GM21529 (cell line): ENCODE measurements around the gene CCDC85C.

Experiments
- ATAC-seq: cut with Tn5 transposase; IDR thresholded peaks from one replicate; pipeline ENCODE4 v1.9.1; 2021; ENCODE audit not compliant: unreplicated experiment

CCDC85C gene

GRCh38 chr14:99544991-99545390 is 59.0 kb downstream of the CCDC85C start:
- ATAC-seq: no peak

- no peak for ATAC-seq
Observed at GRCh38 chr14:99543985-99544384, 60.0 kb downstream of the CCDC85C start.

DNA sequence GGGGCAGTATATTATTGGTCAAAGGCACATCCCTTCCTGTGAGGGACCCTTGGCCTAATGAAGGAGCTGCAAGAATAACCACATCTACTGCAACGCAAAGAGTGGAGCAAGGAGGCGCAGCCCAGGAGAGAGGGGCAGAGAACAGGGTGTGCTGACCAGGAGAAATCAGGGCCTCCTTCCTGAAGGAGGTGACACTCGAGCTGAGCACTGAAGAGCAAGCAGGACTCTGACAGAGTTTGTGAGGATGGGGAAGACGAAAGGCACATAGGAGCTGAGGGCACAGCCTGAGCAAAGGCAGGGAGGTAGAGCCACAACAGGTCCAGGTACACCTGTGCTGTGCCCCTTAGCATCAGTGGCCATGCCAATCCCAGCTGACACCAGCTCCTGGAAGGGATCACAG is 60.6 kb downstream of the CCDC85C start:
- no peak for ATAC-seq

DNA sequence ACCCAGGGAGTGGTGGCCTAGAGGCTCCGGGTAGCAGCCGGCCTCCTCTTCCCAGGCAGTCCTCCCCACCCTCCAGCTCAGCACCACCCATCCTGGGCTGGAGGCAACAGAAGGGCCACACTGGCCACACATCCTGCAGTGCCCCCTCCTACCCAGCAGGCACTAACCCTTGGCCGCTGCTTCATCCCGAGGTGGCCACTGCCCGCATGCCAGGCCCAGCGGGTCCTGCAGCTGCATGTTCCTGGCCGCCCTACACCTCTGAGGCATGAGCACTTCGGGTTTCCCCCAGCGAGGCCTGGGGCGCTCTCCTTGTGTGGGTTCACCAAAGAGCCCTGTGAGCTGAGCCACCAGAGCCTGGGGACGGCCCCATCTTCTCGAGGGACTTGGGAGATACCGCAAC is 61.4 kb downstream of the CCDC85C start:
- ATAC-seq: no peak

GRCh38 chr14:99541677-99542470 is 62.1 kb downstream of the CCDC85C start:
- ATAC-seq: no peak

GRCh38 chr14:99541211-99541610 is 62.8 kb downstream of the CCDC85C start:
- no peak for ATAC-seq

GRCh38 chr14:99540196-99541032 is 63.6 kb downstream of the CCDC85C start:
- no peak for ATAC-seq

DNA sequence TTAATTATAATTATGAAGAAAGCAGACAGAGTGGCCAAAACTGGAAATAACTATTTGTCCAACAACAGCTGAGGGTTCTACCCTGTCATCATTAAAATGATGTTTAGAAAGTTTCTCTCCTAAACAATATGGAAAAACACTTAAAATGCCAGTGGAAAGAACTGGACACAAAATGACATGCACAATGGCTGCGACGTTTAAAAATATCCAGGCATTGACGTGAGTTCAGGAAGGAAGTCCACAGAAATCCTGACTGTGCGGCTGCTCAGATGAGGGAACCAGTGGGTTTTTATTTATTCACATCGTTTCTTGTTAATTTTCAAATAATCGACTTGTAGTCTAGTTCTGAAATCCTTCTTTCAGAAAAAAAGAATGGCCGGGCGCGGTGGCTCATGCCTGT is 64.5 kb downstream of the CCDC85C start:
- ATAC-seq: no peak

GRCh38 chr14:99538733-99539132 is 65.3 kb downstream of the CCDC85C start:
- no peak for ATAC-seq

DNA sequence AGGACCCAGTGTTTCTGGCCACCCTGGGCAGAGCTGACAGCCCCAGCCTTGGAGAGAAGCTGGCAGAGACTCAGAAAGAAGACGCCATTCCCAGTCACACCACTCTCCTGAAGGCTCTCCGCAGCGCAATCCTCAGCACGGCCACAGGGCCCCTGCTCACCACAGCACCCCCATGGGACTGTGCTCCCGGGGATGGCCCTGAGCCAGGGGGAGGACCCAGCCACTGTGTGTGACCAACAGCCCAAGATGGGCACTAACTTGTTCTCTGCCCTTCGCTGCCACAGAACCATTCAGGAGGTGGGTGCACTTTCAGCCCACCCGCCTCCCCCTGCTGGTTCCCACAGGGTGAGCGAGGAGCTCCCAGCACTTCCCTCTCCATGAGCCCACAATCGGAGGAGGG is 65.7 kb downstream of the CCDC85C start:
- no peak for ATAC-seq

GRCh38 chr14:99537399-99537798 is 66.6 kb downstream of the CCDC85C start:
- ATAC-seq: no peak

DNA sequence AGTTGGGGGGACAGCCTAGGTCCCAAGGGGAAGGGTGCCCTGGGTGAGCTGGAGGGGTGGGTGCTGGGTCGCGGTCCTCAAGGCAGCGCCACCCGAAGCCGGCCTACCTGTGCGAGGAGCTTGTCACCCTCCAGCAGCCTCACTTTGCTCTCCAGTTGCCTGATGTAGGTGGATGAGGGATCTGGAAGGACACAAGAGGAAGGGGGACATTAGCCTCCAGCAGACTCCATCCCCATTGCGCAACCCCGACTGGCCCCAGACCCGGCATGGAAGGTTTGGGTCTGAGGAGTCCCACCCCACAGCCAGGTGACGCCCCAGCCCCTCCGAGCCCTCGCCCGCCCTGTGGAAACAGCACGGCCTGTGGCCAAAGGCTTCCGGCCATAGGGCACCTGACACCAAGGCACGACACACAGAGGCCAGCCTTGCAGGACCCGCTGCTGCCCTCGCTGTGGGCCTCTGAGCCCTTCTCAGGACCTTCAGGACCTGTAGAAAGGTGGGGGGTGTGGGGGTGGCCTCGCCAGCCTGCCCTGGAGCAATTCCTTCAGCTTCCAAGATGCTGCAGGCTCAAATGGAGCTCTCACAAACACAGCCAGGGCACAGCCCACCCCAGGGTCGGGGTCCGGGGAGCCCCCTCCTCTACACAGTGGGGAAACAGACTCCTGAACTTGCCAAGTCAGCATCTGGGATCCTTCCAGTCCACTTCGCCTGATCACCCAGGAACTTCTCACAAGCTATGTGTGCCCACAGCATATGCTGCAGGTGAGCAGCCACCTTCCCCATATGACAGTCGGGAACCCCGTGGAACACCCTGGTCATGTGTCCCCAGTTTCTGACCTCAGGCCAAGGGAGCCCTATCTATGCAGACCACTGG is 67.9 kb downstream of the CCDC85C start:
- ATAC-seq: no peak

GRCh38 chr14:99535448-99535847 is 68.6 kb downstream of the CCDC85C start:
- ATAC-seq: no peak

- no peak for ATAC-seq
Observed at GRCh38 chr14:99534863-99535262, 69.1 kb downstream of the CCDC85C start.

GRCh38 chr14:99534333-99534732 is 69.7 kb downstream of the CCDC85C start:
- ATAC-seq: no peak

GRCh38 chr14:99532310-99532709 is 71.7 kb downstream of the CCDC85C start:
- ATAC-seq: no peak

DNA sequence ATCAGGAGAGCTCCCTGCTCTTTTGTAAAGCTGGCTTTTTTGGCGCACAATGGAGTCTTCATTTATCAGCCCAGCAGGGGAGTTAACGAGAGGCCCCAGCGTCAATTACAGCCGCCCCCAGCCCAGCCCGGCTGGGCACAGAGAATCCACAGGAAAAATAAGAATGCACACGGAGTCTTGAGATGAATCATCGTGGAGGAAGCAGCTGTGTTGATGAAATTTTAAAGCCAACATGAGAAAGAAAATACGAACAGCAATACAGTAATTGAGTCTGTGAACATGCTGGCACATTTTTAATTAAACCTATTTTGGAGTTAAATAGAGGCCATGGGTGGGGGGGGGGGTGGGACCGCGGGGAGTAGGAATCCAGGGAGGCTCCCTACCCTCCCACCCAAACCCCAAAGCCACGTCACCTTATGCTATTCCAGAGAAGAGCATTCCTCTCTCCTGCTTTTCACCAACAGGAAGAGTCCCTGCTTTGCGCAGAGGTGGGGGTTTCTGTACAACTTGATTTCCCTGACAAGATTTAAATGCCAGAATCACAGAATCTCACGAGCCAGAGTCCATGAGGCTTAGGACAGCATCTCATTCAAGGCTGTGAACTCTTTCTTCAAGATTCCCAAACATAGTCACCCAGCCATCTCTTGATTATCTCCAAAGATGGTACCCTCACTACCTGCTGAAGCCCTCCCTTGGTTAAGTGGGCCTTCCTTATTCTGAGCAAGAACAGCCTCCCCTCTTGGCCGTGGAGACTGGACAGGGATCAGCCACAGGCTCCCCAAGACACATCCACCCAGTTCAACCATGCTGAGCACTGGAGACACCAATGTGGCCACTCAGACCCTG is 72.5 kb downstream of the CCDC85C start:
- ATAC-seq: no peak

DNA sequence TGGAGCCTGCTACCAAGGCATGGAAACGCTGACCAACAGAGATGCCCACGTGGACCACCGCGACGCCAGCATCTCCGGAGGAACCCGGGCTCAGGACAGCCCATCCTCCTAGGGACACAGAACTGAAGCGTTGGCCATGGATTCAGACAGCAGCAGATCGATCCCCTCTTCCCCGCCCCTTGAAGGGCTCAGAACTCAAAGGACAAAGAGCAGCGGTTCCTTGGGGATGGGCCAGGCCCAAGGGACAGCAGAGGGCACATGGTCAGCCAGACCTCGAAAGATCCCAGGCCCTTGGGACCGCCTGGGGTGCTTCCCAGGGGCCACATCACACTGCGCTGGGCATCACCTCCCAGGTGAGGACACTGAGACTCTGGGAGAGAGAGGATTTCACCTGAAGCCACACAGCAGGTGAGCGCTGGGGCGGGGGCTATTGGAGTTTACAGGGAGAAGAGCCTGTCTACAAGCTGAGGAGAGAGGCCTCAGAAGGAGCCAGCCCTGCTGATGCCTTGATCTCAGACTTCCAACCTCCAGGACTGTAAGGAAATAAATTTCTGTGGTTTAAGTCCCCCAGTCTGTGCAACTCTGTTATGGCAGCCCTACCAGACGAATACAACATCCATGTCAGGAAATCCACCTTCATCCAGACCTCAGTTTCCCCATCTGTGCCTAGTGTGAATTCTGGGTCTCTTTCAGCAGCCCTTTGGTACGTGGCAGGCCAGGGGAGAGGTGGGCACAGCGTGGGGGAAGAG is 73.4 kb downstream of the CCDC85C start:
- ATAC-seq: no peak

DNA sequence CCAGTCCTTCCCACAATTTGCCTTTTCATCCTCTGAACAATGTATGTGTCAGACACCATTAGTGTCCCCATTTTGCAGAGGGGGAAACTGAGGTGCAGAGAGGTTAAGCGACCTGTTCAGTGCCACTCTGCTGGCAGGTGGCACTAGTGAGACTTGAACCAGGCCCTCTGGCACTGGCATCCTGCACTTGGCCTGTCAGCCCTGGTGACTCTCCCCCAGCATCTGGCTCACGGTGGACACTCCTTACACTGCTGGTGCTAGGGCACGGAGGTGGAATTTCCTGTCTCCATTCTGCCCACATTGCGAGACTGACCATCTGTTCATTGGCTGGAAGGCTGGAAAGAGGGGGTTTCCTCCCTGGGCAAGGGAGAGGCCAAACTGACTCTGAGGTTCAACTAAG is 74.1 kb downstream of the CCDC85C start:
- ATAC-seq: no peak
